Inferior parietal cortex (tissue), 1 donor: Measurements from ENCODE around the gene EPB41.
A peak's percentile ranks its signal among the peaks of the same experiment; 100 is the strongest.

Experiments used
- DNase-seq: peaks from one replicate; pipeline ENCODE4 v3.0.0-alpha.2; 2016; ENCODE audit errors: extremely low spot score

EPB41 gene

DNA sequence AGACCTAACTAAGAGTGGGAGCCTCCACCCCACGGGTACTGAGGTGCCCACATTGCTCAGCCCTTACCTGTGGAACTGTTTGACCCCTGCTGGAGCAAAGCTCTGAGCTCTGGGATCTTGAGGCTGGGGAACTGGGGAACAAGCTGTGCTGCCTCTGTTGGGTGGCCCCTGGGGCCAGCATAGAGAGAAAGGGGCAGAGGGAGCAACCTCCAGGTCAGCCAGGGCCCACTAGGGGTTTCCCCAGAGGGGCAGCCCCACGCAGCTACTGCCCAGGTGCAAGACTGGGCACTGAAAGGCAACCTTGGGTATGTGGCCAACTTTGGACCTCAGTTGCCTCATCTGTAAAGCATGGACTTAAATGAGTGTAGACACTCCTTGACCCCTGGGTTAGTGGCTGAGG lies 23.5 kb upstream of the EPB41 start:
- DNase-seq = no peak

DNA sequence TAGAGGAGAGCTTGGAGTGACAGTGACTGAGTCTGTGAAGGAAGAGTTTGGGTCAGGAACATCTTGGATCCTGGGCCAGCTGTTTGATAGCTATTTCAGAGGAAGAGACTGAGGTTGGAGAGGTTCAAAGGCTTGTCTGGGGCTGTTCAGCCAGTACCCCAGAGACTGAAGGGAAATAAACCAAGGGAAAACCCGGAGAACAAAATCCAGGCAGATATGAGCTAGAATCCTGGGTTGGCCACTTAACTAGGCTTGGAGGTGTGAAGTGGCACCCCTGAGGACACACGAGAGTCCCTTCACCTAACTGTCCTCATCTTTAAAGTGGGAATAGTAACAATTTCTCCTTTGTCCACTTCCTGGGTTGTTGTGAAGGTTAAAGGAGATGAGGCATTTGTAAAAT lies 23.1 kb upstream of the EPB41 start:
- DNase-seq = no peak

DNA sequence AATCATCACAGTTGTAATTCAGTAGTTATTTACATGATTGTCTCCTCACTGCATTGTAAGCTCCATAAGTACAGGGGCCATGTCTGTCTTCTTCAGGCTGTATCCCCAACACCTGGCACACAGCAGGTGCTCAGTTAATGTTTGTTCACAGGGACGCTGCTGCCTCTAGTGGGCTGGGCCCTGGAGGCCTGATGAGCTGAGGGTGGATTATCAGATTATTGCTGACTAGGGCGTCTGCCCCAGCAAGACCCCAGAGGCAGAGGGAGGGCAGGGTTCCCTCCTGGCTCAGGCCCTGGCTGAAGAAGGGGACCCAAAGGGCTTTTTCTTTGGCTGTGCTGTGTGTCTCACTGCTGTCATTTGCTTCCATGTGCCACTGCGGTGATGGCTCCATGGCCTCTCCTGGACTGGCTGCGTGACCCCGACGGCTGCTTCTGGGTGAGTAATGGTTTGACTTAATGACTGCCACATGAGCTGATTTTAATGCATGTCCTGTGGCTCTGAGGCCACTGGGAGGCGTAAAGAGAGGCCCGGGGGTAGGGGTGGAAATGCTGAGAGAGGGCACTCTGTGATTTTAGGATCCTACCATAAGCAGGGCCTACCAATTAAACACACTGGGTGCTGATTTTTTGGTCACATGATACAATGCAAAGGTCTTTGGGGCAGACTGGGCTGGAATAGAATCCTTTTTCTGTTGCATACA lies 20.8 kb upstream of the EPB41 start:
- no peak for DNase-seq

DNA sequence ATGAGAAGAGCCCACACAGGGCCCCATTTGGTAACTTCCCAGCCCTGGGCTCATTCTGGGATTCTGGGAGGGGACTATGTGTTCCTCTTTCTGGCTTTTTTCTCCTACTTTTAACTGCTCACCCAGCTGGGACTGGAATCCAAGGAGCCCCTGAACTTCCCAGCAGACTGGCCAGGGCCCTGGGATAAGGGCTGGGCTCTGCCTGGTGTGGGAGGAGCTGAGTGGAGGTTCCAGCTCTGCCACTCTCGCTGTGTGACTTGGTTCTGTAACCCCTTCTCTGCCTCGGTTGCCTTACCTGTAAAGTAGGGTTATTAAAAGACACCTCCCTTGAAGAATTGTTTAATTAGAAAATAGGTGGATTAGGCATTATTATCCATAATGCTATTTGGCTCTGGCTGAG lies 19.6 kb upstream of the EPB41 start:
- DNase-seq = no peak

DNA sequence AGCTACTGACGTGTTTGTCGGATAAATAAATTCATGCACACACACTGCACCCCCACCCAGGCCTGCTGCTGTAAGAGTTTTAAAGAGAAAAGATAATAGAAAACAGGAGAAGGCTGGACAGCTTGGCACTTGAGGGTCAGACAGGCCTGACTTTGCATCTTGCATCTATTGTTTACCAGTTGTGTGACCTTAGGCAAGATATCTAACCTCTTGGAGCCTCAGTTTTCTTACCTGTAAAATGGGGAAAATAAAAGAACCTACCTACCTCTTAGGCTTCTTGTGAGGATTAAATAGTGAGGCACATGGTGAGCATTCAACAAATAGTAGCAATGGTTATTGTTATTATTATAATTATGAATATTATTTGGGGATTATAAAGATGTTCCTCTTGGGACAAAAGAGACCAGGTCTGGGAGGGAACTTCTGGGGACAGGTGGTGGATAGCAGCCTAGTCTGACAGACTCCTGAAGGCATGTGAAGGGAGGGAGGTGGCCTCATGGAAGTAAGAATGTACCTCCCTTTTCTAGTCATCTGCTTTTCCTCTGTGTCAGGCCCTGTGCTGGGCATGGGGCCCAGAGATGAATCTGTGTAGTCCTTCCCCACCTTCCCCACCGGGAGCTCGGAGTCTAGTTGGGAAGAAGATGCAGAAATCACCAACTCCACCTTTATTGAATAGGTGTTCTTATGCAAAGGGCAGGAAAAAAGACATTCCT lies 18.3 kb upstream of the EPB41 start:
- no peak for DNase-seq

DNA sequence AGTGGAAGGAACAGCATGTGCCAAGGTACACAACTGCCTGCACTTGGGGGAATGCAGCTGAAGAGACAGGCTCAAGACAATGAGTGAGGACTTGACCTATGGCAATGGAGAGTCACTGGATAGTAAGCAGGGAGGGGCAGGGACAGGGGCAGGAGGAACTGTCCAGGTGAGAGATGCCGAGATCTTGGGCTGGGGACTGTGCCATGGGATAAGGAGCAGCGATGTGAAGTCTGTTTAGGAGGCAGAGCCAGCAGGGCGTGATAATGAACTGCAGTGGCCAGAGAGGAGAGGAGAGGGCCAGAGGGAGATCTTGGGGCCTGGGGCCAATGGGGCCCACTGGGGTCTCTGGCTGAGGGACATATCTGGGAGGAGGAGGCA lies 17.8 kb upstream of the EPB41 start:
- no peak for DNase-seq

DNA sequence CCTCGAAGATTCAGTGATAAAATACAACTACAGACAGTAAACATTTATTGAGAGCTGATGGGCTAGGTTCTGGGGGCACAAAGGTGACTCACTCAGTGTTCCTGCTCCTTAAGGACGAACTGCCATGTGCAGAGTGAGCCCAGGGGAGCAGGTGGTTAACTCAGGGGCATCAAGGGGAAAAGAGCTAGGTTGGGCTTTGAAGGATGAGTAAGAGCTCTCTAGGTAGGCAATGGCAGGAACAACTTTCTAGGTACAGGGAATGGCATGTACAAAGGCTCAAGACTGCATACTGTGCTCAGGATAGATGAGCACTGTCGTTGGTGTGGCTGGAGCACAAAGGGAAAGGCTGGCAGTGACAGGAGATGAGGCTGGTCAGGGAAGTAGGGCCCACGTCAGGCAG lies 16.6 kb upstream of the EPB41 start:
- no peak for DNase-seq

DNA sequence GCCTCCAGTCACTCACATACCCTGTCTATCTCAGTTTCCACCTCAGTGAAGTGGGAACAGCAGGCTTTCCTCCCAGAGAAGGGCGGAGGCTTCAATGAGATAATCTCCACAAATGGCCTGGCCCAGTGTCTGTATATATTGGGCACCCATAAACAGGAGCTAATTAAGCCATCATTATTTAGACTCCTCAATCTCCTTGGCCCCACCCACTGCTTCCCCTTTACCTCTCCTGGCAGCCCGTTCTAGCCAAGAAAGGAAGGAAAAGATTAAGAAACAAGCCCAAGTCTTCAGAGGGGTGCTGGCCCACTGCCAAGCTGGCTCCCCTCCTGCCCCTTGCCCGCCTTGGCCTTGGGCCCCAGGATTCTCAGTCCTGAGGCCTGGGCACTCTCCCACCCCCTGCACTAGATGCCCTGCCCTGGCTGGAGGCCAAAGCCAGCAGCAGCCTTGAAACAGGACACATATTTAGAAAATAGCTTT lies 15.9 kb upstream of the EPB41 start:
- DNase-seq = no peak

DNA sequence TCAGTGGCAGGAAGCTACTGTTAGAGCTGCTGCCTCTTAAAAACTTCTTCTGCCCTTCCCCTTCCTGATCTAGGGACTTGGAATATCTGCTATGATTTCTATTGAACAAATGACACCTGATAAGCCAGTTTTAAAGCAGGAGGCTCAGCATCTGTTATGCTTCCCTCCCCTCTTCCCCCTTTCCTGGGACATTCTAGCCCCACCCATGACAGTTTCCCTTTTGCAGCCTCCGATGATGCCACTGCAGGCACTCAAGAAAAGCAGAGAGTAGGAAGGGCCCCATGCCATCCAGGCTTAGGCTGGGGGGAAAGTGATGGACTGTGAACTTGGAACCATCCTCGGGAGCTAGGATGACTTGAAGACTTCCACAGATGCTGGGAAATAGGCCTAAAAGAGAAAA lies 15.1 kb upstream of the EPB41 start:
- DNase-seq = no peak

DNA sequence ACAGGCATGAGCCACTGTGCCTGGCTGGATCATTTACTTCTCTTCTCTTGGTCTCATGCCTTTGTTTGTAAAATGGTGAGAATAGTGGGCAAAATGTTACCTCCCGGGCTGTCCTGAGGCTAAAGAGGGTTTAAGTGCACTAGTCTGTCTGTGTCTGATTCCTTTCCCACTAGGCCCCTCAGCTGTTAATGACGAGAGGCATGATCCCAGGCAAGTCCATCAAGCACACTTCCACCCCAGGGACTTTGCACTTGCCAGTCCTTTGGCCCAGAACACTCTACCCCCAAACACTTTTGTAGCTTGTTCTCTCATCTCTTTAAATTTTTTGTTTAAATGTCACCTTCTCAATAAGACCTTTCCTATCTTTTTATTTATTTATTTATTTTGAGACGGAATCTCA lies 13.8 kb upstream of the EPB41 start:
- no peak for DNase-seq

DNA sequence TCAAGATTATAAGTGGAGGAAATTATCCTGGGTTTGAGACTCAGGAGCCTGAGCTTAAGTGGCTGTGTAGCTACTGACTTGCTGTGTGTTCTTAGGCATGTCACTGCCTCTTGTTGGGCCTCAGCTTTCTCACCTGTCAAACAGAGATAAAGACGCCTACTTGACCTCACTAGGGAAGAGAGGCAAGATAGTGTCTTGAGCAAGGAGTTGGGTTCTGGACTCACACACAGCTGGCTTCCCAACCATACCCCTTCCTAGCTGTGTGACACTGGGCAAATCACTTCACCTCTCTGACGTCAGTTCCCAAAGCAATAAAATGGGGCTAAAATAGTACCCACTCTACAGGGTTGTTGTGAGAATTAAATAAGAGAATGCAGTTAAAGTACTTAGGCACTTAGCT lies 11.6 kb upstream of the EPB41 start:
- DNase-seq = no peak

DNA sequence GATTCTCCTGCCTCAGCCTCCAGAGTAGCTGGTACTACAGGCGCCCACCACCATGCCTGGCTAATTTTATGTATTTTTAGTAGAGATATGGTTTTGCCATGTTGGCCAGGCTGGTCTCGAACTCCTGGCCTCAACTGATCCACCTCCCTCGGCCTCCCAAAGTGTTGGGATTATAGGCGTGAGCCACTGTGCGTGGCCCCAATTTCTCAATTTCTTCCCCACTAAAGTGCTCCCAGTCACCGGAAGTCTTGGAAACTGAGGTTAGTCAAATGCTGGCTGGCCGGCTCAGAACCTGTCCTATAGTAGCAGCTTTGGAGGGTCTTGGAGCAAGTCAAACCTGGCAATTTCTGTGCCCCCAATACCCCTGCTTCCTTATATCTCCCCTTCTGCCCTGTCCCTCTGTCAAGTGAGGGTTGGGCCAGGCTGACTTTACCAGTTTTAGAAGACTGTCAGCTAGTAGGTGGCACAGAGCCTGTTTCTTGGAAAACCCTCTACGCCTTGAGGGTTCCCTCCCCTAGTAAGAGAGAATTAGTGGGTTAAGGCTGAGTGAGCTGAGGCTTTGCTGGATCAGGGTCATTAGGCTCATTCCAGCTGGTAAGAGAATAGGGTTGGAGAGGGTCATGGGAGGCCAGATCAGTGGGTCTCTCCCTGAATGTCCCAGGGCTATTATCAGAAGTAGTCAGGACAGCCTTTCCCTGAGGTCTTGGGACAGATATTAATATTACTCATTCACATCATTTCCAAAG lies 8.3 kb upstream of the EPB41 start:
- no peak for DNase-seq

DNA sequence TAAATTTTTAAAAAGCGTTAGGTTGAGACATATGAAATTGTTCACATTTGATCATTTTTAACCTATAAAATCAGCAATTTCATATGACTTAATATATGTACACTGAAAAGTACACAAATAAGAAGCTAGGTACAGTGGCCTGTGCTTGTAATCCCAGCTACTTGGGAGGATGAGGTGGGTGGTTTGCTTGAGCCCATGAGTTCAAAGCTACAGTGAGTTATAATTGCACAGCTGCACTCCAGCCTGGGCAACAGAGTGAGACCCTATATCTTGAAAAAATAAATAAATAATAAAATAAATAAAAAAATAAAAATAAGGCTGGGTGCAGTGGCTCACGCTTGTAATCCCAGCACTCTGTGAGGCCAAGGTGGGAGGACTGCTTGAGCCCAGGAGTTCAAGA lies 5.2 kb upstream of the EPB41 start:
- DNase-seq = no peak

DNA sequence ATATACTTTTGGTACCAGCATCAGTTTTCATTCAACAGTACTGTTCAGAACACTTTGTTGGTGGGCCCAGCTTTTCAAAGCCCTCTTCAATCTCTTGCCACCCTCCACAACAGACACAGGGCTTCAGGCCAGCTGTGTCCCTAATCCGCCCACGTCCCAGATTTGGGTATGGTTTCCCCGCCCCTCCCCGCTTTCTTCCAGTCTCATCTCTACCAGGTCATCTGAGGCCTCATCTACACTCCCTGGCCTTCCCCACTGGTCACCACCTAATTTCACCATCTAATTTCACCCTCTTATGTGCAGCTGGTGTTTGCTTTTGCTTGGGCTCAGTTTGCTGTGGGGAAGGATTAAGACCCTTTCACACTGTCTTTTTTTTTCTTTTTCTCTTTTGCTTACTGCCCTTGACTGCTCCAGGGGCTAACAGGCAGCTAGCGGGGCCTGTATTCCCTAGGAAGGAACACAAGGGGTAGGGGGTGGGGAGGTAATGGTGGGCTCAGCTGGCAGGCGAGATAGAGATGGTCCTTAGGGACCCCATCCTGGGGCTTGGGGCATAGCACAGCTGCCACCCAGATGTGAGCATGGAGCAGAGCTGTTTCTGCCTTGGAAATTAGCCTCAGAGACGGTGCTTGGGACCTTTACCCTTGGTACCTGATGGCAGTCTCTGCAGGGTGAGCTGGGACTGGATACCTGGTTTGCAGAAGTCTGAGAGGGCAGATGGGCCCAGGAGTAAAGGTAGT lies 3.8 kb upstream of the EPB41 start:
- DNase-seq = no peak

DNA sequence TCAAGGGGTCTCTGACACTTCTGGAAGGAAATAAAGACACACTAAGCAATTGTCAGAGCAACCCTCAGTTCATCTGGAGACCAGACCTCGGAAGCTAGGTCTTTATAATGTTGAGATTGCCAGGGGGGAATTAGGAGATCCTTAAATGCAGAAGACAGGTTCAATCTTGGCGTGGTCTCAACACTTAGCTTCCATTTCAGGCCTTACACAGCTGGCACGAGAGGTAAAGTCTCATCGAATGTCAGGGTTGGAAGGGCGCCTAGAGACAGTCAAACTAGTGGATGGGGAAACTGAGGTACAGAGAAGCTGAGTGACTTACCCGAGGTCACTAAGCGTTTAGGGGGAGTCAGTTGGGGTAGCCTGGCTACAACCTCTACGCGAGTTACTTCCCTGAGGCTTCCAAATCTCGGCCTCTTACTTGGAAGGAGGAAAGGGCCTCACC lies 562 bp upstream of the EPB41 start:
- DNase-seq = no peak

DNA sequence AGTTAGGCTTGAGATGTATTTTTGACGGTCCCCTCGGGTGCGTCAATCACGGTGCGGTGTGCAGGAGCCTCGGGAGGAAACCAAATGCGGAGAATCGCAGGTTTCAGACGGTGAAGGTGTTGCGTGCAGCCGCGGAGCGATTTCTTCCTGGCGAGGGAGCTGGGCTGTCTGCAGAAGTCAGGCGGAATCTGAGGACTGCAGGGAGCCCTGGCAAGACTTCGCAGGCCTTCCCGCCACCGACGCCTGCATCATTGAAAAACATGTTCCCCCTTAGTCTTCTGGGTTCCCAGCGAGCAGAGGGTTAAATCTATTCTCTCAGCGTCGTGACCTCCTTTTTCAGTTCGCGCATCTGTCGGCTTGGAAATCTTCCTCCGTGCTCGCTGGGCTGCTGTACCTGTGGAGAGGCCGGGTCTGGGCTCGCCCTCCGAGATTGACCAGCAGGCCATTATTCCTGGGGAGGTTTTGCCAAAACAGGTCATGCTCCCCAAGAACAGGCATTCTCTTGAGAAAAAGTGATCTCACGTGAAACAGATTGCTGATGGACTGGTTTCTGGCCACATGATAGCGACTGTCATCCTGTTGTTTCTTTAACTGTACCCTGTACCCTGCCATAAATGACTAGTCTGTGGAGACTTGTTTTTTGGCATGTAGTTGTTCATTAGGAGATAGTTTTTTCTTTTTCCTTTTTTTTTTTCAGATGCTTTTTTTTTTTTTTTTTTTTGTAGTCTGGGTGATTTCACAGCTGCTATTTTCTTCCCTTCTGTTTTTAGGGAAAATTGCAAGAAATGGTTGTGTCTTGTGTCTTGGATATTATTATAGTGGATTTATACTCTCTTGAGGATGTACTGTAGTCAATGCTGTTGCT lies 894 bp downstream of the EPB41 start:
- DNase-seq = no peak

DNA sequence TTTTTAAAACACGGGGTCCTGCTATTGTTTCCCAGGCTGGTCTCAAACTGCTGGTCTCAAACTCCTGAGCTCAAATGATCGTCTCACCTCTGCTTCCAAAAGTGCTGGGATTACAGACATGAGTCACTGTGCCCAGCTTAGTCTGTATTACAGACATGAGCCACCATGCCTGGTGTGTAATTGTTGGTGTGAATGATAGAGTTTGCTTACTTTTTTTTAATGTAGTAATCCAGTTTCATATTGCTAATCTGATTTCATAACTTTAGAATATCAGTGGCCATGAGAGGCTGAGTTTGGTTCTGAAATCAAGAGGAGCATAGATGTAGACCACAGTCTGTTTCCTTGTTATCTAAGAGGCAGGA lies 3.4 kb downstream of the EPB41 start:
- no peak for DNase-seq

DNA sequence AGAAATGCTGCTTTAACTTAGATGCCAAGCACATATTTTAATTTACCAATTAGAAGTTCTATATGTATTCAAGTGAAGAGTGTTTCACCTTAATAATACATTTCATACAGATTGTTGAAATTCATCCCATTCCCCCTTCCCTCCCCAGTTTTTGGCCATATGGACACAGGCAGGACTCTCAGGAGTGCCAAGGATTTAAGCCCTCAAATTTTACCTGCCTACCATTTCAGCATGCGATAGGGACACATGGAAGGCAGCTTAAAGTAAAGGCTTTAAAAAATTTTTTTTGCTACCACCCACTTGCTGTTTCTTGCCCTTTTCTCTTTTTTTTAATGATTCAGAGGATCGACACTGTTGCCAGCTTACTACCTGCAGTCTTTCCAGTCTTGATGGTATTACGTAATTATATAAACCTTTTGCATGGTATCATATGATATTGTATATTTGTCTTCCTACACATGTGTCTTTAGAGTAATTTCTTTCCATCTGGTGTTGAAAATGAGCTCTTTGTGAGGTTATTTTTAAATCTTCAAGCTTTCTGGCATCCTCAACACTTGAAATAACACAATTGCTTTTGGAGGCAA lies 7.0 kb downstream of the EPB41 start:
- no peak for DNase-seq

DNA sequence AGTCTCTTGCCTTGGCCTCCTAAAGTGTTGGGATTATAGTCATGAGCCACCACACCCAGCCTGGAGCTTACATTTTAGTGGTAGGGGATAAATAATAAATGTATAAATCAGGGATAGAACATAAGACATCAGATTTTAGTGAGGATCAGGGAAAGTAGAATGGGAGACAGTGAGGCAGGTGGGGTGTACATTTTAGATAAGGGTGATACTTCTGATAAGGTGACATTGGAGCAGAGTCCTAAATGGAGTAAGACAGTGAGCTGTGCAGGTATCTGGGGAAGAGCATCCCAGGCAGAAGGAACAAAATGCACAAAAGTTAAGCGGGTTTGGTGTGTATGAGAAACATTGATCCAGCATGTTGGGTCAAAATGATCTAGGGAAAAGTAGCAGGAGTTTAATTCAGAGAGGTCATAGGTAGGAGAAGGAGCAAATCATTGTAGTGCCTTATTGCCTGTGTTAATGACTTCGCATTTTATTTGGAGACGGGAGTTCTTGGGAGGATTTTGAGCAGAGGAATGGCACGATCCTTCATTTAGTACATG lies 11.1 kb downstream of the EPB41 start:
- DNase-seq = no peak

DNA sequence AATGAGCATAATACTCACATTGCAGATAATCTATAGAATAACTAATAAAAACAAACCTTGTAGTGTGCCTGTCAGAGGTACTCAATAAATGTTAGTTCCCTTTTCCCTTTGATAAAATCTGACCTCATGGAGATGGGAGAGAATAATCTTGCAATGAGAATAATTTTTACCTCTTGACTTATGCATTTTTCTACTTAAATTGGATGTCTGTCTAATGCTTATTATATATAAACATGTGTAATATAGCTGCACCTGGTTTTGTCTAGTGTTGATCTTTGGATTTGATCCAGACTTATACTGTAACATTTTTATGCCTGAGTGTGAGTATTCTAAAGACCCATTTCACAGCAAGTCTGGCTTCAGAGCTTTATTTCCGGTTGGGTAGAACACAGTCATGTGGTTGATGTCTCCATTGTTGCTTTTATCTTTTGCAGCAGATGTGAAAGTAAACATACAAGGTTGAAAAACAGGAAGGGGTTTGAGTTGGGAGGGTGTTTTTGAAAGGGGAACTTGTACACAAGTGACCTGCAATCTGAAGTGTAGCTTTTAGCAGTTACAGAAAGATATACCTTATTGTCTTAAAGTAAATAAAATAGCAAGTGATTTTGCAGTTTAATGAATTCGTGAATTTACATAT lies 12.4 kb downstream of the EPB41 start:
- peak; percentile 59 for DNase-seq
